Measurements from ENCODE around the gene TCP11X1.
"Not testable (repeated sequence)": the region's sequence is repeated elsewhere in the genome, so short reads cannot be mapped to it uniquely, and the experiment has no call there.

DNA sequence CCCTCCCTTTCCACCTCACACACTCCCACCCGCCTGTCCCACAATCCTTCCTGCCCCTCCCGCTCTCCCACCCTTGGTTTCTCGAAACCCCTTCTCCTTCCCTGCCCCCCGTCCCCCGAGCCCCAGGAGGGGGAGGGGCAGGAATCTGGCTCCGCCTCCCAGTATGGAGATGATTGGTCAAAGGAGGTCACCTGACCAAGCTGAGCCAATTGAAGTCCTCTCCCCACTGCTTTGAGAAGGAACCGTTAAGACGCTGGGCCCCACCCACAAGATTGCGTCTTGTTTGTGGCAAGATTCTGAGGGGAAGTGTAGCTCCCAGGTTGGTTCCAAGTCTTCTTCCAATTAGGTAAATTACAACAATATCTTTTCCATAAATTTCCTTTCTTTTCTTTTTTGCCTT, 31.8 kb downstream of the TCP11X1 start, which contains the start of gene NXF2:
- TF ChIP-seq EZH2 (IDR thresholded peaks at IDR 0.05; ENCODE audit: low read depth, unreplicated experiment); POLR2AphosphoS5 (IDR thresholded peaks at IDR 0.05; ENCODE audit: low read depth); NANOG (IDR thresholded peaks at IDR 0.05; ENCODE audit: borderline replicate concordance); EZH2phosphoT487 (IDR thresholded peaks at IDR 0.05; ENCODE audit: unreplicated experiment); CREB1 (CRISPR knock-in tag; IDR thresholded peaks at IDR 0.05; ENCODE audit: low read depth); ZNF331 (CRISPR knock-in tag; IDR thresholded peaks at IDR 0.05; ENCODE audit: low read depth); JUNB (IDR thresholded peaks at IDR 0.05; ENCODE audit: unreplicated experiment): not testable (repeated sequence)
- TF ChIP-seq, protein P1, sequence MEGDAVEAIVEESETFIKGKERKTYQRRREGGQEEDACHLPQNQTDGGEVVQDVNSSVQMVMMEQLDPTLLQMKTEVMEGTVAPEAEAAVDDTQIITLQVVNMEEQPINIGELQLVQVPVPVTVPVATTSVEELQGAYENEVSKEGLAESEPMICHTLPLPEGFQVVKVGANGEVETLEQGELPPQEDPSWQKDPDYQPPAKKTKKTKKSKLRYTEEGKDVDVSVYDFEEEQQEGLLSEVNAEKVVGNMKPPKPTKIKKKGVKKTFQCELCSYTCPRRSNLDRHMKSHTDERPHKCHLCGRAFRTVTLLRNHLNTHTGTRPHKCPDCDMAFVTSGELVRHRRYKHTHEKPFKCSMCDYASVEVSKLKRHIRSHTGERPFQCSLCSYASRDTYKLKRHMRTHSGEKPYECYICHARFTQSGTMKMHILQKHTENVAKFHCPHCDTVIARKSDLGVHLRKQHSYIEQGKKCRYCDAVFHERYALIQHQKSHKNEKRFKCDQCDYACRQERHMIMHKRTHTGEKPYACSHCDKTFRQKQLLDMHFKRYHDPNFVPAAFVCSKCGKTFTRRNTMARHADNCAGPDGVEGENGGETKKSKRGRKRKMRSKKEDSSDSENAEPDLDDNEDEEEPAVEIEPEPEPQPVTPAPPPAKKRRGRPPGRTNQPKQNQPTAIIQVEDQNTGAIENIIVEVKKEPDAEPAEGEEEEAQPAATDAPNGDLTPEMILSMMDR (conservative IDR thresholded peaks at IDR 0.05; ENCODE audit: low read depth in 2 of 2), result not testable (repeated sequence)
- TF ChIP-seq, protein P2, sequence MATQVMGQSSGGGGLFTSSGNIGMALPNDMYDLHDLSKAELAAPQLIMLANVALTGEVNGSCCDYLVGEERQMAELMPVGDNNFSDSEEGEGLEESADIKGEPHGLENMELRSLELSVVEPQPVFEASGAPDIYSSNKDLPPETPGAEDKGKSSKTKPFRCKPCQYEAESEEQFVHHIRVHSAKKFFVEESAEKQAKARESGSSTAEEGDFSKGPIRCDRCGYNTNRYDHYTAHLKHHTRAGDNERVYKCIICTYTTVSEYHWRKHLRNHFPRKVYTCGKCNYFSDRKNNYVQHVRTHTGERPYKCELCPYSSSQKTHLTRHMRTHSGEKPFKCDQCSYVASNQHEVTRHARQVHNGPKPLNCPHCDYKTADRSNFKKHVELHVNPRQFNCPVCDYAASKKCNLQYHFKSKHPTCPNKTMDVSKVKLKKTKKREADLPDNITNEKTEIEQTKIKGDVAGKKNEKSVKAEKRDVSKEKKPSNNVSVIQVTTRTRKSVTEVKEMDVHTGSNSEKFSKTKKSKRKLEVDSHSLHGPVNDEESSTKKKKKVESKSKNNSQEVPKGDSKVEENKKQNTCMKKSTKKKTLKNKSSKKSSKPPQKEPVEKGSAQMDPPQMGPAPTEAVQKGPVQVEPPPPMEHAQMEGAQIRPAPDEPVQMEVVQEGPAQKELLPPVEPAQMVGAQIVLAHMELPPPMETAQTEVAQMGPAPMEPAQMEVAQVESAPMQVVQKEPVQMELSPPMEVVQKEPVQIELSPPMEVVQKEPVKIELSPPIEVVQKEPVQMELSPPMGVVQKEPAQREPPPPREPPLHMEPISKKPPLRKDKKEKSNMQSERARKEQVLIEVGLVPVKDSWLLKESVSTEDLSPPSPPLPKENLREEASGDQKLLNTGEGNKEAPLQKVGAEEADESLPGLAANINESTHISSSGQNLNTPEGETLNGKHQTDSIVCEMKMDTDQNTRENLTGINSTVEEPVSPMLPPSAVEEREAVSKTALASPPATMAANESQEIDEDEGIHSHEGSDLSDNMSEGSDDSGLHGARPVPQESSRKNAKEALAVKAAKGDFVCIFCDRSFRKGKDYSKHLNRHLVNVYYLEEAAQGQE (IDR thresholded peaks at IDR 0.05; ENCODE audit: unreplicated experiment), result not testable (repeated sequence)
- TF ChIP-seq, protein P3, sequence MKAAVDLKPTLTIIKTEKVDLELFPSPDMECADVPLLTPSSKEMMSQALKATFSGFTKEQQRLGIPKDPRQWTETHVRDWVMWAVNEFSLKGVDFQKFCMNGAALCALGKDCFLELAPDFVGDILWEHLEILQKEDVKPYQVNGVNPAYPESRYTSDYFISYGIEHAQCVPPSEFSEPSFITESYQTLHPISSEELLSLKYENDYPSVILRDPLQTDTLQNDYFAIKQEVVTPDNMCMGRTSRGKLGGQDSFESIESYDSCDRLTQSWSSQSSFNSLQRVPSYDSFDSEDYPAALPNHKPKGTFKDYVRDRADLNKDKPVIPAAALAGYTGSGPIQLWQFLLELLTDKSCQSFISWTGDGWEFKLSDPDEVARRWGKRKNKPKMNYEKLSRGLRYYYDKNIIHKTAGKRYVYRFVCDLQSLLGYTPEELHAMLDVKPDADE (IDR thresholded peaks at IDR 0.05), result not testable (repeated sequence)
